Glutamatergic neuron (in vitro differentiated cells): ENCODE measurements around the gene CEP112. TPM values are rescaled to one million over a fixed set of nuclear protein-coding genes. Genes with fewer than 3 reads are reported as not detected.

Experiments used
- DNase-seq: peaks from one replicate; pipeline ENCODE4 v3.0.0; 2022
- H3K27ac Mint-ChIP-seq: one replicate; pipeline ENCODE4 v1.8.0; 2020; ENCODE audit warnings: mild to moderate bottlenecking, mixed read lengths, inconsistent platforms; ENCODE audit not compliant: unreplicated experiment
- H3K27me3 Mint-ChIP-seq: one replicate; pipeline ENCODE4 v1.8.0; 2020; ENCODE audit warnings: mild to moderate bottlenecking, moderate library complexity, mixed read lengths, inconsistent platforms; ENCODE audit not compliant: unreplicated experiment
- H3K36me3 Mint-ChIP-seq: one replicate; pipeline ENCODE4 v1.8.0; 2020; ENCODE audit warnings: mild to moderate bottlenecking, mixed read lengths, inconsistent platforms; ENCODE audit not compliant: unreplicated experiment
- H3K4me1 Mint-ChIP-seq: one replicate; pipeline ENCODE4 v1.8.0; 2020; ENCODE audit warnings: mild to moderate bottlenecking, low read depth, mixed read lengths, inconsistent platforms; ENCODE audit not compliant: unreplicated experiment
- H3K4me3 Mint-ChIP-seq: one replicate; pipeline ENCODE4 v1.8.0; 2020; ENCODE audit warnings: mild to moderate bottlenecking, mixed read lengths, inconsistent platforms; ENCODE audit not compliant: unreplicated experiment
- H3K9me3 Mint-ChIP-seq: one replicate; pipeline ENCODE4 v1.8.0; 2020; ENCODE audit warnings: mild to moderate bottlenecking, moderate library complexity, mixed read lengths, inconsistent platforms; ENCODE audit not compliant: unreplicated experiment
- total RNA-seq: library from RNA; stranded (reverse); fragmentation: NEBNext Ultra II Directional; extraction: Animal tissue kit (Norgen Biotek cat#: 25700); gene quantifications from one replicate; pipeline ENCODE4 v1.2.1, GENCODE V29; 2021; ENCODE audit not compliant: unreplicated experiment
- TF ChIP-seq, protein P1 (sequence below): fragments of 200-600 bp; sonication (generic); IDR thresholded peaks from one replicate; pipeline ENCODE4 v1.5.0; 2021; ENCODE audit not compliant: partially characterized antibody, unreplicated experiment

CEP112 gene
- total RNA-seq, 1 donor from 2014 or later, result 8.5 TPM

- no peaks in the 10 kb centered on the region for H3K9me3 Mint-ChIP-seq
- TF ChIP-seq, protein P1, sequence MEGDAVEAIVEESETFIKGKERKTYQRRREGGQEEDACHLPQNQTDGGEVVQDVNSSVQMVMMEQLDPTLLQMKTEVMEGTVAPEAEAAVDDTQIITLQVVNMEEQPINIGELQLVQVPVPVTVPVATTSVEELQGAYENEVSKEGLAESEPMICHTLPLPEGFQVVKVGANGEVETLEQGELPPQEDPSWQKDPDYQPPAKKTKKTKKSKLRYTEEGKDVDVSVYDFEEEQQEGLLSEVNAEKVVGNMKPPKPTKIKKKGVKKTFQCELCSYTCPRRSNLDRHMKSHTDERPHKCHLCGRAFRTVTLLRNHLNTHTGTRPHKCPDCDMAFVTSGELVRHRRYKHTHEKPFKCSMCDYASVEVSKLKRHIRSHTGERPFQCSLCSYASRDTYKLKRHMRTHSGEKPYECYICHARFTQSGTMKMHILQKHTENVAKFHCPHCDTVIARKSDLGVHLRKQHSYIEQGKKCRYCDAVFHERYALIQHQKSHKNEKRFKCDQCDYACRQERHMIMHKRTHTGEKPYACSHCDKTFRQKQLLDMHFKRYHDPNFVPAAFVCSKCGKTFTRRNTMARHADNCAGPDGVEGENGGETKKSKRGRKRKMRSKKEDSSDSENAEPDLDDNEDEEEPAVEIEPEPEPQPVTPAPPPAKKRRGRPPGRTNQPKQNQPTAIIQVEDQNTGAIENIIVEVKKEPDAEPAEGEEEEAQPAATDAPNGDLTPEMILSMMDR, result no peak
- no peak overlapping the region for H3K27ac Mint-ChIP-seq
- no peak overlapping the region for H3K4me3 Mint-ChIP-seq
- no peak for DNase-seq
- no peaks in the 10 kb centered on the region for H3K27me3 Mint-ChIP-seq
- H3K4me1 Mint-ChIP-seq, result no peaks in the 10 kb centered on the region
- no peaks in the 10 kb centered on the region for H3K36me3 Mint-ChIP-seq
Observed at GRCh38 chr17:66233023-66233753, 41.3 kb upstream of the CEP112 start.

- Mint-ChIP-seq H3K4me3 (no peak overlapping the region), H3K4me1 (no peaks in the 10 kb centered on the region), H3K27ac (no peak overlapping the region), H3K36me3 (no peaks in the 10 kb centered on the region), H3K27me3 (no peaks in the 10 kb centered on the region), H3K9me3 (no peaks in the 10 kb centered on the region)
- no peak for DNase-seq
- TF ChIP-seq, protein P1, result no peak
Observed at GRCh38 chr17:66230922-66231591, 39.1 kb upstream of the CEP112 start.

GRCh38 chr17:66229783-66230538 lies 38.0 kb upstream of the CEP112 start:
- no peak overlapping the region for H3K4me3 Mint-ChIP-seq
- DNase-seq, result no peak
- H3K36me3 Mint-ChIP-seq, result no peaks in the 10 kb centered on the region
- no peak overlapping the region for H3K27ac Mint-ChIP-seq
- TF ChIP-seq, protein P1, result no peak
- no peaks in the 10 kb centered on the region for H3K27me3 Mint-ChIP-seq
- H3K9me3 Mint-ChIP-seq, result no peaks in the 10 kb centered on the region
- H3K4me1 Mint-ChIP-seq, result no peaks in the 10 kb centered on the region

- H3K27me3 Mint-ChIP-seq, result no peaks in the 10 kb centered on the region
- no peak within 1 kb of the TSS for H3K27ac Mint-ChIP-seq
- TF ChIP-seq, protein P1, result no peak
- no peak for DNase-seq
- H3K4me1 Mint-ChIP-seq, result no peaks in the 10 kb centered on the region
- no peaks in the 10 kb centered on the region for H3K36me3 Mint-ChIP-seq
- H3K9me3 Mint-ChIP-seq, result no peaks in the 10 kb centered on the region
- no peak within 1 kb of the TSS for H3K4me3 Mint-ChIP-seq
Observed at GRCh38 chr17:66228887-66229782, 37.2 kb upstream of the CEP112 start, which contains the start of gene APOH. Gene APOH, minus strand, starts transcription at chr17:66229415. Its CDS starts 36 bp downstream, at chr17:66229379.
